Astrocyte (in vitro differentiated cells and primary cell): Measurements from ENCODE around the gene DGCR2. TPM values are rescaled to one million over a fixed set of nuclear protein-coding genes. Genes with fewer than 3 reads are reported as not detected.

ENCODE experiments used
- DNase-seq: peaks from one replicate; pipeline ENCODE4 v3.0.0-alpha.2; 2010; ENCODE audit warnings: low read depth
- FAIRE-seq: peaks from 2 replicates; lab custom pipeline; 2011; peaks lifted over from hg19 to GRCh38; lab: Jason Lieb, UNC
- H2AFZ ChIP-seq: 2 replicates; pipeline ENCODE4 v1.6.0; 2012; ENCODE audit warnings: low read depth, low read length, inconsistent platforms
- H3K27ac ChIP-seq: 2 replicates; pipeline ENCODE4 v1.5.1; 2011; ENCODE audit warnings: low read depth, low read length, inconsistent platforms
- H3K27me3 ChIP-seq: 2 replicates; pipeline ENCODE4 v1.6.0; 2011; ENCODE audit warnings: low read length, inconsistent platforms; ENCODE audit not compliant: insufficient read depth
- H3K36me3 ChIP-seq: 2 replicates; pipeline ENCODE4 v1.5.1; 2011; ENCODE audit warnings: low read length, inconsistent platforms; ENCODE audit not compliant: insufficient read depth
- H3K4me1 ChIP-seq: 2 replicates; pipeline ENCODE4 v1.5.1; 2011; ENCODE audit warnings: low read length, inconsistent platforms; ENCODE audit not compliant: insufficient read depth
- H3K4me2 ChIP-seq: 2 replicates; pipeline ENCODE4 v1.6.0; 2012; ENCODE audit warnings: low read length, inconsistent platforms
- H3K4me3 ChIP-seq: 2 replicates; pipeline ENCODE4 v1.5.1; 2011; ENCODE audit warnings: low read depth, mild to moderate bottlenecking, low read length, inconsistent platforms; ENCODE audit not compliant: insufficient read depth
- H3K79me2 ChIP-seq: 2 replicates; pipeline ENCODE4 v1.6.0; 2012; ENCODE audit warnings: mild to moderate bottlenecking, low read length, inconsistent platforms; ENCODE audit not compliant: insufficient read depth
- H3K9ac ChIP-seq: 2 replicates; pipeline ENCODE4 v1.6.0; 2012; ENCODE audit warnings: mild to moderate bottlenecking, low read length, inconsistent platforms
- H3K9me3 ChIP-seq: 2 replicates; pipeline ENCODE4 v1.5.1; 2012; ENCODE audit warnings: low read depth, mild to moderate bottlenecking, low read length, inconsistent platforms; ENCODE audit not compliant: insufficient read depth
- H4K20me1 ChIP-seq: 2 replicates; pipeline ENCODE4 v1.6.0; 2012; ENCODE audit warnings: low read length, inconsistent platforms; ENCODE audit not compliant: insufficient read depth
- H3K27ac Mint-ChIP-seq: one replicate; pipeline ENCODE4 v1.8.0; 2021; ENCODE audit warnings: mild to moderate bottlenecking, mixed read lengths; ENCODE audit not compliant: unreplicated experiment
- H3K27me3 Mint-ChIP-seq: one replicate; pipeline ENCODE4 v1.8.0; 2021; ENCODE audit warnings: low read depth, mixed read lengths; ENCODE audit not compliant: unreplicated experiment
- H3K36me3 Mint-ChIP-seq: one replicate; pipeline ENCODE4 v1.8.0; 2021; ENCODE audit warnings: low read depth, mixed read lengths; ENCODE audit not compliant: unreplicated experiment
- H3K4me1 Mint-ChIP-seq: one replicate; pipeline ENCODE4 v1.8.0; 2021; ENCODE audit warnings: low read depth, mixed read lengths; ENCODE audit not compliant: unreplicated experiment
- H3K4me3 Mint-ChIP-seq: one replicate; pipeline ENCODE4 v1.8.0; 2021; ENCODE audit warnings: mild to moderate bottlenecking, moderate library complexity, mixed read lengths; ENCODE audit not compliant: unreplicated experiment
- H3K9me3 Mint-ChIP-seq: one replicate; pipeline ENCODE4 v1.8.0; 2021; ENCODE audit warnings: mild to moderate bottlenecking, mixed read lengths; ENCODE audit not compliant: unreplicated experiment
- CTCF ChIP-seq: IDR thresholded peaks from 2 replicates; pipeline ENCODE4 v1.5.1; 2011; ENCODE audit warnings: low read depth, mild to moderate bottlenecking, inconsistent platforms, low read length, moderate library complexity; ENCODE audit not compliant: insufficient read depth
- EZH2 ChIP-seq: IDR thresholded peaks from 2 replicates; pipeline ENCODE4 v1.6.1; 2012; ENCODE audit warnings: mild to moderate bottlenecking, low read length, inconsistent platforms; ENCODE audit not compliant: insufficient read depth
- total RNA-seq: library from RNA; stranded (reverse); gene quantifications from 2 replicates; pipeline ENCODE4 v1.2.1, GENCODE V29; 2021

DGCR2 gene
- total RNA-seq, 1 donor from 2014 or later: 49.4 TPM

- Histone ChIP-seq H3K27me3 (peaks cover 18% of the 10 kb centered on the region), H3K9me3 (no peaks in the 10 kb centered on the region), H3K4me2 (no peak overlapping the region), H3K79me2 (no peaks in the 10 kb centered on the region), H3K4me1 (no peaks in the 10 kb centered on the region), H3K9ac (no peak overlapping the region), H3K36me3 (no peaks in the 10 kb centered on the region), H3K27ac (no peak overlapping the region), H2AFZ (no peak overlapping the region), H4K20me1 (no peaks in the 10 kb centered on the region), H3K4me3 (no peak overlapping the region)
- peaks cover 3% of the 10 kb centered on the region for H3K4me1 Mint-ChIP-seq
- no peak overlapping the region for H3K27ac Mint-ChIP-seq
- H3K27me3 Mint-ChIP-seq: peaks cover 57% of the 10 kb centered on the region
- TF ChIP-seq EZH2: no peak
- H3K4me3 Mint-ChIP-seq: no peak overlapping the region
- H3K36me3 Mint-ChIP-seq: no peaks in the 10 kb centered on the region
- FAIRE-seq (no peak), DNase-seq (no peak)
- H3K9me3 Mint-ChIP-seq: peaks cover 2% of the 10 kb centered on the region
Observed at GRCh38 chr22:18997306-18997924, 124.8 kb downstream of the DGCR2 start.

GRCh38 chr22:18996376-18996900, 125.8 kb downstream of the DGCR2 start:
- DNase-seq (no peak), FAIRE-seq (no peak)
- TF ChIP-seq CTCF: no peak
- TF ChIP-seq EZH2: no peak
- Histone ChIP-seq H3K9me3 (no peaks in the 10 kb centered on the region), H3K4me1 (no peaks in the 10 kb centered on the region), H3K27me3 (peaks cover 15% of the 10 kb centered on the region), H3K79me2 (no peaks in the 10 kb centered on the region), H2AFZ (no peak overlapping the region), H3K36me3 (no peaks in the 10 kb centered on the region), H3K9ac (no peak overlapping the region), H3K27ac (no peak overlapping the region), H3K4me2 (no peak overlapping the region), H3K4me3 (no peak overlapping the region), H4K20me1 (no peaks in the 10 kb centered on the region)
- no peak overlapping the region for H3K27ac Mint-ChIP-seq
- peaks cover 3% of the 10 kb centered on the region for H3K4me1 Mint-ChIP-seq
- peaks cover 62% of the 10 kb centered on the region for H3K27me3 Mint-ChIP-seq
- peaks cover 2% of the 10 kb centered on the region for H3K9me3 Mint-ChIP-seq
- no peak overlapping the region for H3K4me3 Mint-ChIP-seq
- no peaks in the 10 kb centered on the region for H3K36me3 Mint-ChIP-seq

DNA sequence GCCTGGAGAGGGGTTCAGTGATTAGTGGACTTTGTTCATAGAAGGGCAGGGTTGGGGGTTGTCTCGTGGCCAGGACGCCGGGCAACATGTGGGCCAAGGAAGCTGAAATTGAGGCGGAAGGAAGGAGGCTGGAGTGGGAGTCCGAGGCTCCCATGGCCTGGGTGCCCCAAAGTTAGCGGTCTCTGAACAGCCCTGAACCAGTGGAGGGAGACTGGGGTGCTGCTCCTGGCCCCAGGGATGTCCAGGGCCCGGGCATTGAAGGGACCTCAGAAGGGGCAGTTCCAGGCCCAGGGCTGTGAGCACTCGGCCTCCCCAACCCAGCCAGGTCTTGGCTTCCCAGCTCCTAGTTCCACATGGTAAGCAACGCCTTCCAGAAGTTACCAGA, 126.9 kb downstream of the DGCR2 start:
- Histone ChIP-seq H3K36me3 (no peaks in the 10 kb centered on the region), H3K27me3 (peaks cover 15% of the 10 kb centered on the region), H2AFZ (no peak overlapping the region), H3K9me3 (no peaks in the 10 kb centered on the region), H3K4me2 (no peak overlapping the region), H3K4me1 (no peaks in the 10 kb centered on the region), H3K4me3 (no peak overlapping the region), H3K79me2 (no peaks in the 10 kb centered on the region), H3K27ac (no peak overlapping the region), H4K20me1 (no peaks in the 10 kb centered on the region), H3K9ac (no peak overlapping the region)
- Mint-ChIP-seq H3K9me3 (peaks cover 2% of the 10 kb centered on the region), H3K36me3 (no peaks in the 10 kb centered on the region), H3K4me3 (no peak overlapping the region), H3K27ac (no peak overlapping the region), H3K27me3 (peaks cover 67% of the 10 kb centered on the region), H3K4me1 (peaks cover 3% of the 10 kb centered on the region)
- FAIRE-seq: no peak
- no peak for TF ChIP-seq CTCF
- TF ChIP-seq EZH2: no peak
- DNase-seq: no peak
